Measurements from ENCODE around the gene TENT5C.

Gene TENT5C

DNA sequence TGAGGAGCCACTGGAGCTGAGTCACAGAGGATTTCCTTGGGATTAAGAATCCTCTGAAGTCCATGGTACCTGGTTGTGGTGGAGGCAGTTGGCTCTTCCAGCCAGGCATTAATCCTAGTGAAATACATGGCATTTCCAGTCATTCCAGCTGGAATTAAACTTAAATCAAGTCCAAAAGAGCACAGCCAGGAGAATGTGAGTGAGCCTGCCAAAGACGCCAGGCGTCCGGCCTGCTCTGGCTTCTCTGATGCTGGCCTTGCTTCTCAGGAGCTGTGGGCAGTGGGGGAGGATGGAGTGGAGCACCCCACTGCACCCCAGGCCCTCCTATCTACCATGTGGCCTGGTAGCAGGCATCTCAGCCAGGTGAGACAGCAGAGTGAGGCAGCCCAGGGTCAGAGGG is 23.4 kb upstream of the TENT5C start:
- no peak overlapping the region for H3K4me3 ChIP-seq (ENCODE audit: low read depth, low read length)
- no peak overlapping the region for H3K27ac ChIP-seq (ENCODE audit: low read depth, low read length)
- no peaks in the 10 kb centered on the region for H3K27me3 ChIP-seq (ENCODE audit: control insufficient read depth, insufficient read depth, low read length)
- no peaks in the 10 kb centered on the region for H3K9me3 ChIP-seq (ENCODE audit: control insufficient read depth, insufficient read depth, low read depth, low read length)
- no peaks in the 10 kb centered on the region for H3K36me3 ChIP-seq (ENCODE audit: control insufficient read depth, insufficient read depth, low read length)
- H3K4me1 ChIP-seq (ENCODE audit: control insufficient read depth, insufficient read depth, low read length): no peaks in the 10 kb centered on the region
- no peak overlapping the region for H3K9ac ChIP-seq (ENCODE audit: low read length)

DNA sequence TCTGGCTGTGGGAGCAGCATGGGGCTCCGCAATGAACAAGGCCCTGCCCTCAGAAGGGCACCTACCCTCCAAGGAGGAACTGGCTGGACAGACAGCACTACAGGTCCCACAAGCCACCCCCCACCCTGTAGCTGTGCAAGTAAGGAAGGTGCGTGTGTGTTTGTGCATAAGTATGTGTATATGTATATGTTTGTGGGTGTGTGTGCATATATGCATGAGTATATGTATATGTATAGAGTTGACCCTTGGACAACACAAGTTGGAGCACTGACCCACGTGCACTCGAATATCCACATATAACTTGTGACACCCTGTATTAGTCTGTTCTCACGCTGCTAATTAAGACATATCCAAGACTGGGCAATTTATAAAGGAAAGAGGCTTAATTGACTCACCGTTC is 22.6 kb upstream of the TENT5C start:
- Histone ChIP-seq H3K9me3 (ENCODE audit: control insufficient read depth, insufficient read depth, low read depth, low read length) (no peaks in the 10 kb centered on the region), H3K4me3 (ENCODE audit: low read depth, low read length) (no peak overlapping the region), H3K4me1 (ENCODE audit: control insufficient read depth, insufficient read depth, low read length) (no peaks in the 10 kb centered on the region), H3K36me3 (ENCODE audit: control insufficient read depth, insufficient read depth, low read length) (no peaks in the 10 kb centered on the region), H3K9ac (ENCODE audit: low read length) (no peak overlapping the region), H3K27ac (ENCODE audit: low read depth, low read length) (no peak overlapping the region), H3K27me3 (ENCODE audit: control insufficient read depth, insufficient read depth, low read length) (no peaks in the 10 kb centered on the region)

DNA sequence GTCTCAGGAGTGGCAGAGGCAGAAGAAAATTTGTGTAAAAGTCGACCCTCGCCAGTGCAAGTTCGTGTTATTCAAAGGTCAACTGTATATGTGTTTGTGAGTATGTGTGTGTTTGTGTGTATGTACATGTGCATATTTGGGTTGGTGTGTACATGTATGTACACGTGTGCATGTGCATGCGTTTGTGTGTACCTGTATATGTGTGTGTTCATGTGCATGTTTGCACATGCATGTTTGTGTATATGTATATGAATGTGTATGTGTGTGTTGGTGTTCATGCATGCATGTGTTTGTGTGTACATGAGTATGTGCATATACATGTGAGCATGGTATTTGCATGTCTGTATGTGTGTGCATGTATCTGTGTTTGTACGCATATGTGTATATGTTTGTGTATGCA is 21.7 kb upstream of the TENT5C start:
- Histone ChIP-seq H3K27me3 (ENCODE audit: control insufficient read depth, insufficient read depth, low read length) (no peaks in the 10 kb centered on the region), H3K9ac (ENCODE audit: low read length) (no peak overlapping the region), H3K36me3 (ENCODE audit: control insufficient read depth, insufficient read depth, low read length) (no peaks in the 10 kb centered on the region), H3K4me1 (ENCODE audit: control insufficient read depth, insufficient read depth, low read length) (no peaks in the 10 kb centered on the region), H3K9me3 (ENCODE audit: control insufficient read depth, insufficient read depth, low read depth, low read length) (no peaks in the 10 kb centered on the region), H3K27ac (ENCODE audit: low read depth, low read length) (no peak overlapping the region), H3K4me3 (ENCODE audit: low read depth, low read length) (no peak overlapping the region)

DNA sequence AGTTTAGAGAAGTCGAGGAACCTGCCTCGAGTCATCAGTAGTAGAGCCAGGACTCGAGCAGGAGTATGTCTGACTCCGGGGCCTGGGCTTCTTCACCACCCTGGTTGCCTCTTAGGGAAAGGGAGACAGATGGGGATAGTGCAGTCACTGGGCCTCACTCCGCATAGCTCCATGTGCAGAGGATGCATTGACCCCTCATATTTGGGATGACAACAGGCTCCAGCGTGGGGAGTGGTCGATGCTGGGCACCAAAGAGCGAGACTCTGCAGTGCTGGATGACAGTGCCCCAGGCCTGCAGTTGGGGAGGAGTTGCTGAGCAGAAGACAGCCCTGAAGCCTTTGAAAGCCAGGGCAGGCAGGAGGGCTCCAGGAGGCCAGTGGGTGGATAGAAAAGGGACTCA is 20.8 kb upstream of the TENT5C start:
- no peaks in the 10 kb centered on the region for H3K36me3 ChIP-seq (ENCODE audit: control insufficient read depth, insufficient read depth, low read length)
- H3K9ac ChIP-seq (ENCODE audit: low read length): no peak overlapping the region
- H3K27me3 ChIP-seq (ENCODE audit: control insufficient read depth, insufficient read depth, low read length): no peaks in the 10 kb centered on the region
- H3K4me1 ChIP-seq (ENCODE audit: control insufficient read depth, insufficient read depth, low read length): no peaks in the 10 kb centered on the region
- no peak overlapping the region for H3K4me3 ChIP-seq (ENCODE audit: low read depth, low read length)
- H3K27ac ChIP-seq (ENCODE audit: low read depth, low read length): no peak overlapping the region
- no peaks in the 10 kb centered on the region for H3K9me3 ChIP-seq (ENCODE audit: control insufficient read depth, insufficient read depth, low read depth, low read length)

DNA sequence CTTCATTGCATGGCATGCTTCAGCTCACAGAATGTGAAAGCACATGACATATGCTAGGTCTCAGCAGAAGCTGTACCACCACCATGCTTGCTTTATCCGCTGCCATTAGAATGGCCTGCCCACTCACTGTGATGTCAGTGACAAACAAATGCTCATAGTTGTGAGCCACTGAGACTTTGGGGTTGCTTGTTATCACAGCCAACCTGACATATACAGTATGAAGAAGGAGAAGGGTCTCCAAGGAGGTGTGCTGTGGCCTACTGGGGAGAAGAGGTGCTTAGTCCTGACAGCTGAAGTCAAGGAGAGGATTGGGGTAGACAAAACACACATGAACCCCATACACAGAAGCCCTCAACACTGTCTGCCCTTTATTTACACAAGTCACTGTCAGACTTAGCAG is 19.5 kb upstream of the TENT5C start:
- no peak overlapping the region for H3K4me3 ChIP-seq (ENCODE audit: low read depth, low read length)
- no peaks in the 10 kb centered on the region for H3K27me3 ChIP-seq (ENCODE audit: control insufficient read depth, insufficient read depth, low read length)
- H3K9ac ChIP-seq (ENCODE audit: low read length): no peak overlapping the region

DNA sequence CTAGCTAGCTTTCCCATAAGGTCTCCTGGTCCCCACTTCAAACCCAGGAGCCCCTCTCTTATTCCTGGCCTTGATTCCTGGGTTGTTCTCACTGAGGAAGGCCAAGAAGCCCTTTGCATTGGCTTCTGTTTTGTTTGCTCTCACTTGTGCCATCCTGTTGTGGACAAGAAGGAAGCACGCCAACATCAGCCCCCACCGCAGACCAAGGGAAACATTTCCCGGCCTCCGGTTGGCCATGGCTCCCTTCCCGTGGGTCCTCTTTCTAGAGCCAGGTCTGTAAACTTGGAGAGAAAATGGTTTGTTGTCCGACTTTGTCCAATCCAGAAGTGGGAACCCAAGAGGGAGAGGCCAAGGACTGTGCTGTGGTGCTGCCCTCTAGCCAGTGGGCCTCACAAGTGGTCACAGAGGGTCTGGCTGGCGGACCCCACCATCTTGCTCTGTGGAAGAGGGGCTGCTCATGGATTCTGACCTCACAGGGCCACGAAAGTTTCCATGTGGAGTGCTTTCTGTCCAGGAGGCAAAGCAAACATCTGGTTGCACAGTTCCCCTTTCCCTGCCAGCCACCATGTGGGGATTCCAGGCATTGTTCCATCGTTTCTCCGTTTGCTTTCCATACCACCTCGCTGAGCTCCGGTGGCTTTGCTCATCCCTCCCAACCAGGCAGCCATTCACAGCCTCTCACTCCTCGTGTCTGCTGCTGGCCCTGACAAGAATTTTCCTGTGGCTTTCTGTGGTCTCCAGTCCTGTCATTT is 18.9 kb upstream of the TENT5C start:
- Histone ChIP-seq H3K4me1 (ENCODE audit: control insufficient read depth, insufficient read depth, low read length) (no peaks in the 10 kb centered on the region), H3K36me3 (ENCODE audit: control insufficient read depth, insufficient read depth, low read length) (no peaks in the 10 kb centered on the region), H3K9me3 (ENCODE audit: control insufficient read depth, insufficient read depth, low read depth, low read length) (no peaks in the 10 kb centered on the region), H3K4me3 (ENCODE audit: low read depth, low read length) (no peak overlapping the region), H3K27me3 (ENCODE audit: control insufficient read depth, insufficient read depth, low read length) (no peaks in the 10 kb centered on the region), H3K9ac (ENCODE audit: low read length) (no peak overlapping the region), H3K27ac (ENCODE audit: low read depth, low read length) (no peak overlapping the region)

More for the DNA sequence above, 19.5 kb upstream of the TENT5C start:
- H3K9me3 ChIP-seq (ENCODE audit: control insufficient read depth, insufficient read depth, low read depth, low read length): no peaks in the 10 kb centered on the region
- H3K4me1 ChIP-seq (ENCODE audit: control insufficient read depth, insufficient read depth, low read length): no peaks in the 10 kb centered on the region
- no peaks in the 10 kb centered on the region for H3K36me3 ChIP-seq (ENCODE audit: control insufficient read depth, insufficient read depth, low read length)
- H3K27ac ChIP-seq (ENCODE audit: low read depth, low read length): no peak overlapping the region

DNA sequence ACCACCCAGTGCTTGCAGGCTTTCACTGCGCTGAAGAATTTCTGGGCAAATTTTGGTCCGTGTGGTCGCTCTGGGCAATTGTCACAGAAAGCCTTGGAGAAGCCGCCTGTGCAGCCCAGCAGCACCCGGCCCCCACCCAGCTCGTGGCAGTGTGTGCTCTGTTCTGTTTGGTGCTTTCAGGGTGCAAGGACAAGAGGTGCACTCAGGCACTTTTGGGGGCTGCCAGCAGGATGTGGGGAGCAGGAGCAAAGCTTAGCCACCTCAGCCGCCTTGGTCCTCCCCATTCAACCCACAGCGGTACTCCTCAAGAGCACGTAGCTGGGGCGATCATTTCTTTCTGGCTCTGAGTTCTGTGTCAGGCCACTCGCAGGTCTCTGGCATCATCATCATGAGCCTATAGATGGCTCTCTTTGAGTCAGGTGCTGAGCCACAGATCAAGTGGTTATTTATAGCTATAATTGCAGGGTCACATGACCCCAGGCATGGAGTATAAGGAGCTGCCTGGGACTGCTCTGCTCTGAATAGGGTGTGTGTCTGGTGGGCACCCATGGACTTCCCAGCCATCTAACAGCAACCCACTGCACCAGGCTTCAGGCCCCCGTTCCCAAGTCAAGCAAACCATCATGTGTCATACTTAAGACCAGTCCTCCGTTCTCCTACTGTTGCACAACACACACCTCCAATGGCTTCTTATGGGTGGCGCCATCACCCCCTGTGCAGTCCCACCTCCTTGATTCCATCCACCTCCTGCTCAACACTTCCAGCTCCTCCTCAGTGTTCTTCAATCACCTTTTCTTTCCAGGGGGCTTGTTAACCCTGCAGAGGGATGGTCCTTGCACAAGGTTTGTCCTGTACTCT is 18.1 kb upstream of the TENT5C start:
- no peak overlapping the region for H3K4me3 ChIP-seq (ENCODE audit: low read depth, low read length)
- no peak overlapping the region for H3K27ac ChIP-seq (ENCODE audit: low read depth, low read length)
- H3K9ac ChIP-seq (ENCODE audit: low read length): no peak overlapping the region
- H3K4me1 ChIP-seq (ENCODE audit: control insufficient read depth, insufficient read depth, low read length): no peaks in the 10 kb centered on the region
- no peaks in the 10 kb centered on the region for H3K36me3 ChIP-seq (ENCODE audit: control insufficient read depth, insufficient read depth, low read length)
- no peaks in the 10 kb centered on the region for H3K9me3 ChIP-seq (ENCODE audit: control insufficient read depth, insufficient read depth, low read depth, low read length)
- no peaks in the 10 kb centered on the region for H3K27me3 ChIP-seq (ENCODE audit: control insufficient read depth, insufficient read depth, low read length)

DNA sequence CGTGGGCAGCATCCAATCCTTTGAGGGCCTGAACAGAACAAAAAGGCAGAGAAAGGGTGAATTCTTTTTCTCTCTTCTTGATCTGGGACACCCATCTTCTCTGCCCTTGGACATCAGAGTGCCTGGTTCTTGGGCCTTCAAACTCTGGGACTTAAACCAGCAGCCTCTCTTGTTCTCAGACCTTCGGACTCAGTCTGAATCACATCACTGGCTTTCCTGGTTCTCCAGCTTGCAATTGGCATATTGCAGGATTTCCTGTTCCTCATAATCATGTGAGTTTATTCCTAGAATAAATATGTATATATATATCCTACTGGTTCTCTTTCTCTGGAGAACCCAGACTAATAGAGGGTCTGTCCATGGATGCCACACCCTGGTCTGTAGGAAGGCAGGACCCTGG is 16.3 kb upstream of the TENT5C start:
- H3K4me1 ChIP-seq (ENCODE audit: control insufficient read depth, insufficient read depth, low read length): no peaks in the 10 kb centered on the region
- H3K27ac ChIP-seq (ENCODE audit: low read depth, low read length): no peak overlapping the region

DNA sequence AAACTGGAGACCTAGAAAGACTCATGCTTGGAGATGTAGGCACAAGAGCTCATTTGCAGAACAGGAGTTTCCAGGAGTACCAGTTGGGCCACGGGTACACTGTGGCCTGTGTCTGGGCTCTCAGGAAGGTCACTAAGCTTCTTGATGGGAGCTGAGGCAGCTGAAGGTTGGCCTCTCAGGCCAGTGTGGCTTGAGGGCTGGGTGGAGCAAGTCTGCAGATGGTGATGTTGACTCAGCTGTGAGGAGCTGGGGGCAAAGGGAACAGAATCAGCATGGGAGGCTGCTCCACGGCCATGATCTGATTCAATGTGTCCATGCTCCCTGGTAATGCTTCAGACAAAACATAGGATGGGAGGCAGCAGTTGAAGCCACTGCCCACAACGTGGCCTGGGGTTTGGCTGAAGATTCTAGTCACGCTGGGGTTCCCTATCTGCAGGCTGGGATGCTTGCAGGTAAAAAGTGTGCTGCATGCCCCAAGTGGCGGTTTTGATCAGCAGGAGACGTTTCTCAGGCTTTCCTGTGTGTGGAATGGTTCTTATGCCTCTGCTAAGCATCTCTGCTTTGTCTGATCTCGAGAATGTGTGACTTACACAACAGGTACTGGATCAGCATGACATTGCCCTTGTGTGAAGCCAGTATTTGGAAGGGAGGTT is 15.4 kb upstream of the TENT5C start:
- Histone ChIP-seq H3K4me1 (ENCODE audit: control insufficient read depth, insufficient read depth, low read length) (no peaks in the 10 kb centered on the region), H3K36me3 (ENCODE audit: control insufficient read depth, insufficient read depth, low read length) (no peaks in the 10 kb centered on the region), H3K27ac (ENCODE audit: low read depth, low read length) (no peak overlapping the region), H3K4me3 (ENCODE audit: low read depth, low read length) (no peak overlapping the region), H3K27me3 (ENCODE audit: control insufficient read depth, insufficient read depth, low read length) (no peaks in the 10 kb centered on the region), H3K9ac (ENCODE audit: low read length) (no peak overlapping the region), H3K9me3 (ENCODE audit: control insufficient read depth, insufficient read depth, low read depth, low read length) (no peaks in the 10 kb centered on the region)

More for the DNA sequence above, 16.3 kb upstream of the TENT5C start:
- Histone ChIP-seq H3K9ac (ENCODE audit: low read length) (no peak overlapping the region), H3K9me3 (ENCODE audit: control insufficient read depth, insufficient read depth, low read depth, low read length) (no peaks in the 10 kb centered on the region), H3K36me3 (ENCODE audit: control insufficient read depth, insufficient read depth, low read length) (no peaks in the 10 kb centered on the region), H3K27me3 (ENCODE audit: control insufficient read depth, insufficient read depth, low read length) (no peaks in the 10 kb centered on the region), H3K4me3 (ENCODE audit: low read depth, low read length) (no peak overlapping the region)

DNA sequence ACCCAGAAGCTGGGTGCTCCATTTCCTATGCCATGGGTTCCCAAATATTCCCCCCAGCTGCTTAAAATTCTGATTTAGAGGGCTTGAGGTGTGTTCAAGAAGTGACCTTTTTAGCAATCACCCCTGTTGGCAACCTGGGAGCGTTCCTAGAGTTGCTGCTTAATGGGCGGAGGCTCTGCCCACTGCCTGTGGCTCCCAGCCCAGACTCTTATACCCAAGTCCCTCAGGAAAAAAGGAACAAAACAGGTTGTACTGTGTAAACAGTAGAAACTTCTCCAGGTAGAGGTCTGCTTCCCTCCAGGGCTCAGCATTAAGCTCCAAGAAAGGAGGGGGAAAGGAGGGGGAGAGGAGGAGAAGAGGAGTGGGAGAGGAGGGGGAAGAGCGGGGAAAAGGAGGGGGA is 14.6 kb upstream of the TENT5C start:
- Histone ChIP-seq H3K9ac (ENCODE audit: low read length) (no peak overlapping the region), H3K36me3 (ENCODE audit: control insufficient read depth, insufficient read depth, low read length) (no peaks in the 10 kb centered on the region)

DNA sequence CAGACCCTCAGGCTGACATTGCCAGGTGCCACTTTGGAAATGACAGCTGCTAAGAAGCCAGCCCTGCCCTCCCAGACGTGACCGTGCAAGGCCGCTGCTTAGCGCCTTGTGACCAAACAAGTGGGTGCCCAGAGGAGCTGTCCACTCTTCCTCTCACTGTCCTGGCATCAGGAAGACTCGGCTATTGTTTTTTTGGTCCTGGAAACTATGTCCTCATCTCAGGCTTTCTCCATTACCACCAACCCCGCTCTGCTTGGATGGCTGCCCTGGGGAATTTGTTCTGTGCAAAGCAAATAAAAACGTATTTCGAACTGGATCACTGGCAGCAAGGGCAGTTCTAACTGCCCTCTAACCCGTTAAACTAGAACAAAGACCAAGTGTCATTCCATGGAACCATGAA is 13.7 kb upstream of the TENT5C start:
- Histone ChIP-seq H3K4me3 (ENCODE audit: low read depth, low read length) (no peak overlapping the region), H3K4me1 (ENCODE audit: control insufficient read depth, insufficient read depth, low read length) (no peaks in the 10 kb centered on the region), H3K27me3 (ENCODE audit: control insufficient read depth, insufficient read depth, low read length) (no peaks in the 10 kb centered on the region), H3K36me3 (ENCODE audit: control insufficient read depth, insufficient read depth, low read length) (no peaks in the 10 kb centered on the region), H3K27ac (ENCODE audit: low read depth, low read length) (no peak overlapping the region), H3K9me3 (ENCODE audit: control insufficient read depth, insufficient read depth, low read depth, low read length) (no peaks in the 10 kb centered on the region), H3K9ac (ENCODE audit: low read length) (no peak overlapping the region)

More for the DNA sequence above, 14.6 kb upstream of the TENT5C start:
- Histone ChIP-seq H3K27me3 (ENCODE audit: control insufficient read depth, insufficient read depth, low read length) (no peaks in the 10 kb centered on the region), H3K9me3 (ENCODE audit: control insufficient read depth, insufficient read depth, low read depth, low read length) (no peaks in the 10 kb centered on the region), H3K4me1 (ENCODE audit: control insufficient read depth, insufficient read depth, low read length) (no peaks in the 10 kb centered on the region), H3K27ac (ENCODE audit: low read depth, low read length) (no peak overlapping the region), H3K4me3 (ENCODE audit: low read depth, low read length) (no peak overlapping the region)
